ENCODE data around the gene FBXL4.

The FBXL4 gene

GRCh38 chr6:98905759-98906158, 42.0 kb downstream of the FBXL4 start:
- no peak for DNase-seq (ENCODE audit: low spot score)
- no peak for TF ChIP-seq CTCF (IDR thresholded peaks at IDR 0.05; ENCODE audit: borderline replicate concordance, control extremely low read depth, extremely low read depth, insufficient read depth, missing control alignments)
- in situ Hi-C loops (cut with MboI; ENCODE audit: low sequenced_read_pairs, unreplicated experiment) = no loop called here

GRCh38 chr6:98904096-98904495, 43.6 kb downstream of the FBXL4 start:
- no peak for DNase-seq (ENCODE audit: low spot score)
- no peak for TF ChIP-seq CTCF (IDR thresholded peaks at IDR 0.05; ENCODE audit: borderline replicate concordance, control extremely low read depth, extremely low read depth, insufficient read depth, missing control alignments)
- in situ Hi-C loops (cut with MboI; ENCODE audit: low sequenced_read_pairs, unreplicated experiment) = no loop called here

GRCh38 chr6:98900706-98901105, 47.0 kb downstream of the FBXL4 start:
- in situ Hi-C loops (cut with MboI; ENCODE audit: low sequenced_read_pairs, unreplicated experiment) = no loop called here
- no peak for TF ChIP-seq CTCF (IDR thresholded peaks at IDR 0.05; ENCODE audit: borderline replicate concordance, control extremely low read depth, extremely low read depth, insufficient read depth, missing control alignments)
- DNase-seq (ENCODE audit: low spot score) = no peak

- TF ChIP-seq CTCF (IDR thresholded peaks at IDR 0.05; ENCODE audit: borderline replicate concordance, control extremely low read depth, extremely low read depth, insufficient read depth, missing control alignments) = no peak
- DNase-seq (ENCODE audit: low spot score) = no peak
- in situ Hi-C loops (cut with MboI; ENCODE audit: low sequenced_read_pairs, unreplicated experiment) = no loop called here
Observed at GRCh38 chr6:98894810-98895209, 52.9 kb downstream of the FBXL4 start.

- DNase-seq (ENCODE audit: low spot score) = no peak
- in situ Hi-C loops (cut with MboI; ENCODE audit: low sequenced_read_pairs, unreplicated experiment) = no loop called here
- no peak for TF ChIP-seq CTCF (IDR thresholded peaks at IDR 0.05; ENCODE audit: borderline replicate concordance, control extremely low read depth, extremely low read depth, insufficient read depth, missing control alignments)
Observed at GRCh38 chr6:98887650-98888049, 60.1 kb downstream of the FBXL4 start.

- in situ Hi-C loops (cut with MboI; ENCODE audit: low sequenced_read_pairs, unreplicated experiment) = no loop called here
- TF ChIP-seq CTCF (IDR thresholded peaks at IDR 0.05; ENCODE audit: borderline replicate concordance, control extremely low read depth, extremely low read depth, insufficient read depth, missing control alignments) = no peak
- no peak for DNase-seq (ENCODE audit: low spot score)
Observed at GRCh38 chr6:98885330-98885729, 62.4 kb downstream of the FBXL4 start.

GRCh38 chr6:98880486-98880885, 67.3 kb downstream of the FBXL4 start:
- DNase-seq (ENCODE audit: low spot score) = peak; percentile 25
- in situ Hi-C loops (cut with MboI; ENCODE audit: low sequenced_read_pairs, unreplicated experiment) = no loop called here
- TF ChIP-seq CTCF (IDR thresholded peaks at IDR 0.05; ENCODE audit: borderline replicate concordance, control extremely low read depth, extremely low read depth, insufficient read depth, missing control alignments) = no peak

All from GM13976 (cell line).